GM12891 (cell line): ENCODE results near the gene ZFYVE9.

Experiments used
- DNase-seq: peaks from one replicate; pipeline ENCODE4 v3.0.0; 2011; ENCODE audit warnings: low spot score; ENCODE audit not compliant: insufficient read length
- FAIRE-seq: peaks from 2 replicates; lab custom pipeline; 2011; peaks lifted over from hg19 to GRCh38; lab: Jason Lieb, UNC
- PAX5 ChIP-seq: IDR thresholded peaks from 2 replicates; pipeline ENCODE4 v1.6.1; 2011; ENCODE audit warnings: low read length, moderate library complexity, mild to moderate bottlenecking; ENCODE audit not compliant: insufficient read depth, severe bottlenecking
- POLR2A ChIP-seq: IDR thresholded peaks from 2 replicates; pipeline ENCODE4 v1.6.1; 2011; ENCODE audit warnings: low read depth, low read length, control low read depth
- POLR2AphosphoS5 ChIP-seq: IDR thresholded peaks from 2 replicates; pipeline ENCODE4 v1.6.1; 2011; ENCODE audit warnings: low read depth, low read length, control low read depth
- POU2F2 ChIP-seq: IDR thresholded peaks from 2 replicates; pipeline ENCODE4 v1.6.1; 2011; ENCODE audit warnings: low read depth, mild to moderate bottlenecking, control low read depth, low read length, moderate library complexity
- SPI1 ChIP-seq: IDR thresholded peaks from 2 replicates; pipeline ENCODE4 v1.6.1; 2011; ENCODE audit warnings: low read depth, low read length, control low read depth
- TAF1 ChIP-seq: IDR thresholded peaks from 2 replicates; pipeline ENCODE4 v1.6.1; 2011; ENCODE audit warnings: low read depth, low read length, control low read depth

Gene ZFYVE9

DNA sequence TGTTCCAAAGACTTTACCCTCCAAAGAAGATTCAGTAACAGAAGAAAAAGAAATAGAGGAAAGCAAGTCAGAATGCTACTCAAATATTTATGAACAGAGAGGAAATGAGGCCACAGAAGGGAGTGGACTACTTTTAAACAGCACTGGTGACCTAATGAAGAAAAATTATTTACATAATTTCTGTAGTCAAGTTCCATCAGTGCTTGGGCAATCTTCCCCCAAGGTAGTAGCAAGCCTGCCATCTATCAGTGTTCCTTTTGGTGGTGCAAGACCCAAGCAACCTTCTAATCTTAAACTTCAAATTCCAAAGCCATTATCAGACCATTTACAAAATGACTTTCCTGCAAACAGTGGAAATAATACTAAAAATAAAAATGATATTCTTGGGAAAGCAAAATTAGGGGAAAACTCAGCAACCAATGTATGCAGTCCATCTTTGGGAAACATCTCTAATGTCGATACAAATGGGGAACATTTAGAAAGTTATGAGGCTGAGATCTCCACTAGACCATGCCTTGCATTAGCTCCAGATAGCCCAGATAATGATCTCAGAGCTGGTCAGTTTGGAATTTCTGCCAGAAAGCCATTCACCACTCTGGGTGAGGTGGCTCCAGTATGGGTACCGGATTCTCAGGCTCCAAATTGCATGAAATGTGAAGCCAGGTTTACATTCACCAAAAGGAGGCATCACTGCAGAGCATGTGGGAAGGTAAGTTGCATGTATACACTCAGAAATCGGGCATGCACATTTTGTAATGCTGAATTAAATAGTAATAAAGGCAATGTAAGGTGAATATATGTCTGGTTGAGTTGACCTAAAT is 97.2 kb downstream of the ZFYVE9 start:
- peak; percentile 58 for FAIRE-seq

DNA sequence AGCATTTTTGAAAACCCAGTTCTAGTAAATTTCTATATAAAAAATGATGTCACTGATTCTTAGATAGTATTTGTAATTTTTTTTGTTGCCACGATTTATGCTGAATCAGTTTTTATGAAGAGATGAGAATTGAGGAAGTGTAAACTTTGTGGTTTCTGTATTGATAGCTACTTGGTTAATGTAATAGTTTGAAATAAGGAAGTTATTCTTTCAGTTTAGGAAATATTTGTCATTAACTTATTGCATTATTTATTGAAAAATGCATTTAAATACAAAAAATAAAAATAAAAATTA is 97.8 kb downstream of the ZFYVE9 start:
- DNase-seq (no peak), FAIRE-seq (no peak)
- peak; percentile 91 for TF ChIP-seq SPI1
- TF ChIP-seq TAF1: no peak
- no peak for TF ChIP-seq POLR2AphosphoS5

More for the DNA sequence above, 97.2 kb downstream of the ZFYVE9 start:
- DNase-seq: no peak
- no peak for TF ChIP-seq PAX5
- no peak for TF ChIP-seq POLR2AphosphoS5
- TF ChIP-seq TAF1: no peak
- no peak for TF ChIP-seq SPI1
- TF ChIP-seq POLR2A: no peak
- TF ChIP-seq POU2F2: no peak

DNA sequence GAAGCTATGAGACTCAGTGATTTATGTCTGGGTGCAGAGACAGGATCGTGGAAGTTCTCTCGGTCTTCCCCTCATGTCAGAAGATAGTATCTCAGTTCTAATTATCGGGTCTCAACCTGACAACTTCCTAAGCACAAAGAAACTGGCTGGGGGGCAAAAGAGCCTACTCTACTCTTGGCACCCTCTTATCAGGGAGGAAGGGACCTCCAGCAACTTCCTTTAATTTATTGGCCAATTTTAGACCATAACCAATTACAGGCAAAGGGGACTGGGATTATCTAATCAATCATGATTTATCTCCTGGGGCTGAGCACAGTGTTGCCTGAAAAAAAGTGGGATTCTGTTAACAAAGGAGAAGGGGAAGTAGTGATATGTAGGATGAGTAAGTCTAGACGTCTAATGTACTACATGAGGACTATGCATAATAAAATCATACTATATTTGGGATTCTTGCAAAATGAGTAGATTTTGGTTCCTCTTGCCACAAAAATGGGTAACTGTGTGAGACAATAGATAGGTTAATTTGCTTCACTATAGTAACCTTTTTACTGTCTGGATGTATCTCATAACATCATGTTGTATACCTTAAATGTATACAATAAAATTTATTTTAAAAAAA is 98.8 kb downstream of the ZFYVE9 start:
- peak; percentile 38 for FAIRE-seq

DNA sequence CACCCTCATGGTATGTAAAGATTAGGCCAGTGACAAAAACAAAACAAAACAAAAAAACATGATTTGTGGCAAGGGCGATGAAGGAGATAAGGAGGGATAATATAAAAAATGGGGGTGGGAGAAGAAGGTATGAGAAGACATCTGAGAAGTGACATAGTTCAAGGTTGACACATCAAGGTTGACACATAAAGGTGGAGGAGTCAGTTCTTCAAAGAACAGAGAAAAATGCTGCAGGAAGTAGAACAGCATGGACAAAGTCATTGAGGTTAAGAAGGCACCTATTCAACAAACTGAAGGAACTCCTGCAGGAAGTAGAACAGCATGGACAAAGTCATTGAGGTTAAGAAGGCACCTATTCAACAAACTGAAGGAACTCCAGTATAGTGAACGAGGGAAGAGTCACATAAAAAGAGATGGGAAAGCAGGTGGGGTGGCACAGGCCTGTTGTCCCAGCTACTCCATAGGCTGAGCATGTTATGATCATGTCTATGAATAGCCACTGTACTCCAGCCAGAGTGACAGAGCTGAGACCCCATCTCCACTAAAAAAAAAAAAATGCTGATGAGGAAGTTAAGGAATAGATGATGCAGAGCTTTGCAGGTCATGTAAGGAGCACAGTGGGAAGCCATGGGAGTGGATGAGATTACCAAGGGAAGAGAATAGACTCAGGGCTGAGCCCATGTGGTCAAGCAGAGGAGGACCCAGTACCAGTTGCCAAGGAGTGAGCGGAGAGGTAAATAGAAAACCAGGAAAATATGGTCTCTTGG is 101.5 kb downstream of the ZFYVE9 start:
- DNase-seq (no peak), FAIRE-seq (peak; percentile 51)
- no peak for TF ChIP-seq TAF1
- no peak for TF ChIP-seq PAX5
- TF ChIP-seq POLR2A: no peak
- TF ChIP-seq POU2F2: no peak
- no peak for TF ChIP-seq POLR2AphosphoS5
- no peak for TF ChIP-seq SPI1

More for the DNA sequence above, 98.8 kb downstream of the ZFYVE9 start:
- DNase-seq: no peak
- TF ChIP-seq PAX5 (no peak), POLR2AphosphoS5 (no peak), POU2F2 (no peak), TAF1 (no peak), SPI1 (no peak), POLR2A (no peak)

DNA sequence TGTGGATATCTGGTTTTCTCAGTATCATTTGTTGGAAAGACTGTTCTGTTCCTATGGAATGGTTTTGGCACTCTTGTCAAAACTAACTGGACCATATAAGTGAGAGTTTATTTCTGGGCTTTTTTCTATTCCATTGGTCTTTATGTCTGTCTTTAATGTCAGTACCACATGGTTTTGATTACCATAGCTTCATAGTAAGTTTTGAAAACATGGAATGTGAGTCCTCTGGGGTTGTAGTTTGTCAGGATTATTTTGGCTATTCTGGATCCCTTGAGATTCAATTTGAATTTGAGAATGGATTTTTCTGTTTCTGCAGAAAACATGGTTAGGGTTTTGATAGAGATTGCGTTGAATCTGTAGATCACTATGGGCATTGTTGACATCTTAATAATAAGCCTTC is 107.9 kb downstream of the ZFYVE9 start:
- TF ChIP-seq POU2F2: no peak
- no peak for TF ChIP-seq POLR2A
- no peak for TF ChIP-seq POLR2AphosphoS5
- TF ChIP-seq TAF1: no peak
- no peak for TF ChIP-seq SPI1
- TF ChIP-seq PAX5: no peak
- FAIRE-seq (no peak), DNase-seq (no peak)

DNA sequence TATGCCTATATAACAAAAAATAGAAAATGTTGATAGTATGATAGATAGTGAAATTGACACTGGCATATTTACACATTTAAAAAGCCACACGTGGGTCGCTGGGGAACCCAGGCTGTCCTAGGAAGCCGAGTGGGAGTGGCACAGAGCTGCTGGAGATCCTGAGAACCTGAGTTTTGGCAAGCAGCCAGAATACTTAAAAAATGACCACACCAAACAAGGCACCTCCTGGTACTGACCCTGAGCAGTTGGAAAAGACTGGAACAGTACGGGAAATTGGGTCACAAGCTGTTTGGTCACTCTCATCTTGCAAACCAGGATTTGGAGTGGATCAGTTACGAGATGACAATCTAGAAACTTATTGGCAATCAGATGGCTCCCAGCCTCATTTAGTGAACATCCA is 111.5 kb downstream of the ZFYVE9 start:
- no peak for DNase-seq
- TF ChIP-seq POU2F2 (no peak), POLR2AphosphoS5 (no peak), TAF1 (no peak), SPI1 (no peak), PAX5 (no peak), POLR2A (no peak)
- FAIRE-seq: peak; percentile 28

DNA sequence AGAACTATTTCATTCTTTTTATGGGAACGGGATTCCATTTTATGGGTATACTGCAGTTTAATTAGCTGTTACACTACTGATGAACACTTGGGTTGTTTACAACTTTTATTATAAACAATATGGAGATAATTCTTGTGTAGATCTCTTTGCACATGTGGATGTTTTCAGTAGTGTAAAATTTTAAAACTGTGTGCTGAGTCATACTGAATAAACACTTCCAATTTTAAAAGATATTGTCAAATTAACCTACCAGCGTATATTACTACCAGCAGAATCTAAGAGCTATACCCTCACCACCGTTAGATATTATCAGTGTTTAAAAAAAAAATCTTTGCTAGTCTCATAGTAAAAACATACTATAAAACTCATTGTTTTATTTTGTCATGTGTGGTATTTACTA is 118.0 kb downstream of the ZFYVE9 start:
- FAIRE-seq (no peak), DNase-seq (no peak)
- TF ChIP-seq POLR2A (no peak), SPI1 (no peak), POLR2AphosphoS5 (no peak), POU2F2 (no peak), PAX5 (no peak), TAF1 (no peak)

DNA sequence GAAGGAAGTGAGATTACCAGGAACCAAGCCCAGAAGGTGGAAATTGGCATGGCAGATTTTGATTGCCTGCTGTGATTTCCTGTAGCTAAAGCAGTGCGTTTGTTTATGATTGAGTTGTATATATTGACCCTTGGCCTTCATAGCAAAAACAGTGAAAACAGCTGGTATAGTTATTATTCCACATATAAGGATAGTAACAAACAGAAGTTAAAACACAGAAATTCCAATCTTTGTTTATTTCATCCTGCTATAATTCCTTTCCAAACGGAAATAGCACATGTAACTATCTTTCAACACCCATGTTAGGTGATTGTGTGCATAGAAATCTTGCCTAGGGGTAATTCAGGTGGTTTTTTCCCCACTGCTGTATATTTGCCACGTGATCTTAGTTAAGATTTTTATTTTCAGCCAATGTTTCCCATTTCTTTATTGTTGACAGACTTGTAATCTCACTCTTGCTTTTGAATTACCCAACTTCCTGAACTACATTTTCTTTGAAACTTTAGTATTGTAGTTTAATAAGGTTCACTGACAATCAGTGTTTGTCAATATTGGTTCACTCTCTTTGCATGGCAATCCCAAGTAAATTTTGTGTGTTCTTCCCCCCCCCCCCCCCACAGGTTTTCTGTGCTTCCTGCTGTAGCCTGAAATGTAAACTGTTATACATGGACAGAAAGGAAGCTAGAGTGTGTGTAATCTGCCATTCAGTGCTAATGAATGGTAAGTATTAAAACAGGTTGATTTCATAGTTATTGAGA is 121.4 kb downstream of the ZFYVE9 start:
- no peak for FAIRE-seq
- DNase-seq: no peak
- TF ChIP-seq SPI1: no peak
- TF ChIP-seq PAX5: no peak
- TF ChIP-seq POU2F2: no peak
- TF ChIP-seq TAF1: no peak
- TF ChIP-seq POLR2A: no peak
- no peak for TF ChIP-seq POLR2AphosphoS5

DNA sequence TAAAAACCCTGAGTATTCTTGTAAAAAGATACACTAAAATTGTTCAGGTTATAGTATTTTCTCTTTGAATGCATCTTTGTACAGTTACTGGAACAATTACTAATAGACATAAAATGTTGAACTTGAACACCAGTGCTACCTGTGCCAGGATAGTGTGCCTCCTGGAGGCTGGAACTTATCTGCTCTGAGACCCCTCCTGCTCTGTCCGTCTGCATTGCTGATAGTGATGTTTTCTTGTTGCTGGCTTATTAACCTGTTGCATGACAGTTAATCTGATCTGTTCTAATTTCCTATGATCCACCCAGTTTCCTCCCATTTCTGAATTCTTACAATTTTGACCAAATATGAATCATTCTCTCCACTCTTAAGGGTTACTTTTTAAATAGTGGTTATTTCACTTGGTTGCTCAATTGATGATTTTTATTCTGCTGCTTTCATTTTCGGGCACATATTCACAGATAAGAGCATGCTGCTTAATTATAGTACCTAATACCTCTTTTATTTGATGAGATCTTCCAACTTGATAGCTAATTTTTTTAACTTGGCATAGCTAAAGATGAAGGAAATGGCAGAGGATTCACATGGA is 122.7 kb downstream of the ZFYVE9 start:
- TF ChIP-seq POLR2A: no peak
- no peak for TF ChIP-seq TAF1
- TF ChIP-seq SPI1: no peak
- TF ChIP-seq POLR2AphosphoS5: no peak
- no peak for TF ChIP-seq PAX5
- TF ChIP-seq POU2F2: no peak
- FAIRE-seq (peak; percentile 31), DNase-seq (no peak)
